ENCODE results near the gene PDE2A. TPM values are rescaled to one million over a fixed set of nuclear protein-coding genes. Genes with fewer than 3 reads are reported as not detected.

The PDE2A gene
- total and polyA plus RNA-seq, 2 donors from 2014 or later, result 12.6 to 42.0 TPM

DNA sequence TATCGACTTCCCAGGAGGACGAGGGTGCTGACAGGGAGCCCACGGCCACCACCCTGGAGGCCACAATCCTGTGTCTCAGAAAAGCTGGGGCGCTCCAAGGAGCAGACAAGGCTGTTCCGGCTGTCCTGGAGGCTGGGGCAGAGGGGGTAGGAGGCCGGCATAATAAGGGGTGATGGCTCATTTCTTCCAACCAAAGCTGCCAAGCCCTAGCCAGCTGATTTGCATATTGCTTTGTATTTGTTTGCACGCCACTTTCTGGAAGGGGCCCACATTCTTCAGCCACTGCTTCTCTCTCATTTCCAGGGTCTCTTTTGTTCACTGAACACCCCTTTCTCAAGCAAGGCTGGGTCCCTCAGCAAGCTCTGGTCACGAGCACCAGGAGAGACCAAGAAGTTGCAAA is 4.7 kb downstream of the PDE2A start:
- intact Hi-C loops (cut with DNase I), result no loop called here
- Histone ChIP-seq H3K9ac (ENCODE audit: low read length in 3 of 3) (no peak overlapping the region), H3K9me3 (ENCODE audit: control insufficient read depth in 2 of 3, insufficient read depth in 1 of 3, low read length in 3 of 3) (peaks cover 0 to 12% (median 0%) of the 10 kb centered on the region in 3 donors), H3K27ac (ENCODE audit: low read depth in 2 of 2, low read length in 2 of 2) (no peak overlapping the region), H3K4me1 (ENCODE audit: control insufficient read depth in 2 of 3, insufficient read depth in 2 of 3, low read depth in 1 of 3, low read length in 3 of 3) (no peaks in the 10 kb centered on the region), H3K36me3 (ENCODE audit: control insufficient read depth in 2 of 3, insufficient read depth in 3 of 3, low read length in 3 of 3) (no peaks in the 10 kb centered on the region), H3K4me3 (ENCODE audit: low read length in 3 of 3) (no peak overlapping the region), H3K27me3 (ENCODE audit: control insufficient read depth, insufficient read depth, low read length) (peaks cover 4% of the 10 kb centered on the region)
- FAIRE-seq (no peak), DNase-seq (no peak)
- TF ChIP-seq, protein P1, sequence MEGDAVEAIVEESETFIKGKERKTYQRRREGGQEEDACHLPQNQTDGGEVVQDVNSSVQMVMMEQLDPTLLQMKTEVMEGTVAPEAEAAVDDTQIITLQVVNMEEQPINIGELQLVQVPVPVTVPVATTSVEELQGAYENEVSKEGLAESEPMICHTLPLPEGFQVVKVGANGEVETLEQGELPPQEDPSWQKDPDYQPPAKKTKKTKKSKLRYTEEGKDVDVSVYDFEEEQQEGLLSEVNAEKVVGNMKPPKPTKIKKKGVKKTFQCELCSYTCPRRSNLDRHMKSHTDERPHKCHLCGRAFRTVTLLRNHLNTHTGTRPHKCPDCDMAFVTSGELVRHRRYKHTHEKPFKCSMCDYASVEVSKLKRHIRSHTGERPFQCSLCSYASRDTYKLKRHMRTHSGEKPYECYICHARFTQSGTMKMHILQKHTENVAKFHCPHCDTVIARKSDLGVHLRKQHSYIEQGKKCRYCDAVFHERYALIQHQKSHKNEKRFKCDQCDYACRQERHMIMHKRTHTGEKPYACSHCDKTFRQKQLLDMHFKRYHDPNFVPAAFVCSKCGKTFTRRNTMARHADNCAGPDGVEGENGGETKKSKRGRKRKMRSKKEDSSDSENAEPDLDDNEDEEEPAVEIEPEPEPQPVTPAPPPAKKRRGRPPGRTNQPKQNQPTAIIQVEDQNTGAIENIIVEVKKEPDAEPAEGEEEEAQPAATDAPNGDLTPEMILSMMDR (IDR thresholded peaks at IDR 0.05; ENCODE audit: borderline replicate concordance, extremely low read depth, insufficient read depth), result no peak

DNA sequence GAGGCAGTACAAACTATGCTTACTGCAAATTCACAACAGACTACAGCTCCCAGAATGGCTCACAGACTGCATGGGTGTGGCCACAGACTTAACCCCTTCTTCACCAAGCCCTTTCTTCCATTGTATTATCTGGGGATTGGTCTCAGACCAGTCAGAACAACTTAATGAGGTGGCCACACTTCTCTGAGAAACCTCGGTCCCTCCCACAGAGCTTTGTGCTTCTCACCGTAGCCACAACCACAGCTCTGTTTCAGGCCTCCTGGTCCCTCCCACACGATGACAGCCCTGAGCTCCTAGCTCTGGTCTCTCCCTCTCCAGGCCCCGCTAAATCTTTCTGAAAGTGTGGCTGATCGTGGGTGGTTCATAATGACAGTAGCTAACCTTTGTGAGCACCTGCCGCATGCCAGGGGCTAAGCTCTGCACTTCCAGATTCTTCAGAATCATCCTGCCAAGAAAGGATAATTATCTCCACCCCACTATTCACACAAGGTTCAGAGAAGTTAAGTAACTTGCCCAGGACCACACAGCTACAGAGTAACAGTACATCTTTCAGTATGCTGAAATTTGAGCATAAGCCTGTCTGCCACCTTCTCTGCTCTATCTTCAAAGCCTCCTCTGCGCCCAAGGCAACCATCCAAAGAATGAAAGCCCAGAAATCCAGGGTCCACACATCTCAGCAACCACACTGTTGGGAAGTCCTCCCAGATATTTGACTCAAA is 5.4 kb downstream of the PDE2A start:
- no peak overlapping the region for H3K27ac ChIP-seq (ENCODE audit: low read depth in 2 of 2, low read length in 2 of 2)
- no peaks in the 10 kb centered on the region for H3K4me1 ChIP-seq (ENCODE audit: control insufficient read depth in 2 of 3, insufficient read depth in 2 of 3, low read depth in 1 of 3, low read length in 3 of 3)
- no peak overlapping the region for H3K4me3 ChIP-seq (ENCODE audit: low read length in 3 of 3)
- peaks cover 4% of the 10 kb centered on the region for H3K27me3 ChIP-seq (ENCODE audit: control insufficient read depth, insufficient read depth, low read length)
- FAIRE-seq, result no peak
- no peaks in the 10 kb centered on the region for H3K36me3 ChIP-seq (ENCODE audit: control insufficient read depth in 2 of 3, insufficient read depth in 3 of 3, low read length in 3 of 3)
- peaks cover 0 to 12% (median 0%) of the 10 kb centered on the region in 3 donors for H3K9me3 ChIP-seq (ENCODE audit: control insufficient read depth in 2 of 3, insufficient read depth in 1 of 3, low read length in 3 of 3)
- H3K9ac ChIP-seq (ENCODE audit: low read length in 3 of 3), result no peak overlapping the region
- peak in 3 of 5 donors; percentile 49 to 71 (median 68) for DNase-seq
- TF ChIP-seq, protein P1 (IDR thresholded peaks at IDR 0.05; ENCODE audit: borderline replicate concordance, extremely low read depth, insufficient read depth), result no peak
- intact Hi-C loops (cut with DNase I), result no loop called here

DNA sequence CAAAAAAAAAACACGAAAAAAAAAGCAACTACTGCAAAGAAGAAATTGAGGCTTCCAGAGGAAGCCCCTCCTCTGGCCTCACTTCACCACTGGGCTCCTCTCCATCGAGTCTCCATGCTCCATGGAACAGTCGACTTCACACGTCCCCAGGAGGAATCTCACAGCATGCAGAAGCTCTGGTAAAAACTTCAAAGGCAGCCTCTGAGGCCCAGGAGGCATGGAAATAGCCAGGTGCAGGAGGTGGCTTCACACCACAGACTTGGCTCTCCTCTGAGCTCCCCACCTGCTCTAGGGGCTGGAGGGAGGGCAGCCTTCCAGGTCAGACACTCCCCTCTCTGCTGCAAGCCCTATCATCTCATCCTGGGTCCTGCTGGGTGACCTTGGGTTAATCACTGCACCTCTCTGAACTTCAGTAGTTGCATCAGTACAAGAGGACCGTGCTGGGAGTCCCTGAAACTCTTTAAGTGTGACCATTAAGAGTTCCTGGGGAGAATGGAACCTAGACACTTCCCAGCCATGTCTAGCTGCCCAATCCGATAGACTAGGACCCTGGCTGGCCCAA is 8.2 kb downstream of the PDE2A start:
- Histone ChIP-seq H3K9ac (ENCODE audit: low read length in 3 of 3) (no peak overlapping the region), H3K4me3 (ENCODE audit: low read length in 3 of 3) (no peak overlapping the region), H3K36me3 (ENCODE audit: control insufficient read depth in 2 of 3, insufficient read depth in 3 of 3, low read length in 3 of 3) (no peaks in the 10 kb centered on the region), H3K9me3 (ENCODE audit: control insufficient read depth in 2 of 3, insufficient read depth in 1 of 3, low read length in 3 of 3) (peaks cover 0 to 12% (median 0%) of the 10 kb centered on the region in 3 donors), H3K27ac (ENCODE audit: low read depth in 2 of 2, low read length in 2 of 2) (no peak overlapping the region), H3K4me1 (ENCODE audit: control insufficient read depth in 2 of 3, insufficient read depth in 2 of 3, low read depth in 1 of 3, low read length in 3 of 3) (no peaks in the 10 kb centered on the region), H3K27me3 (ENCODE audit: control insufficient read depth, insufficient read depth, low read length) (no peaks in the 10 kb centered on the region)
- DNase-seq (no peak), FAIRE-seq (no peak)
- intact Hi-C loops (cut with DNase I), result no loop called here
- TF ChIP-seq, protein P1 (IDR thresholded peaks at IDR 0.05; ENCODE audit: borderline replicate concordance, extremely low read depth, insufficient read depth), result no peak
